Stimulated activated naive CD8-positive, alpha-beta T cell treated with anti-CD3 and anti-CD28 coated beads, Interleukin-15, Interleukin-2, amounts not matched to agents 100 U/mL and 50 U/mL, for 24 hours (primary cell): ENCODE results near the gene CNMD.

ENCODE experiments used
- ATAC-seq: fragments of 150-1000 bp; cut with Tn5 transposase; one replicate; pipeline ENCODE4 v1.10.0; 2021
- DNase-seq: peaks from one replicate; pipeline ENCODE4 v3.0.0; 2021

Gene CNMD

GRCh38 chr13:52739468-52740071 is at the start of gene CNMD:
Gene CNMD, minus strand, starts transcription at chr13:52739820. Its CDS starts 119 bp downstream, at chr13:52739701.
- no peak for DNase-seq
- ATAC-seq = no peak

GRCh38 chr13:52788011-52788410 is 48.4 kb upstream of the CNMD start:
- no peak for ATAC-seq
- no peak for DNase-seq

GRCh38 chr13:52787235-52787634 is 47.6 kb upstream of the CNMD start:
- no peak for DNase-seq
- ATAC-seq = no peak

GRCh38 chr13:52786766-52787165 is 47.1 kb upstream of the CNMD start:
- DNase-seq = no peak
- ATAC-seq = no peak

- no peak for DNase-seq
These were observed 46.1 kb upstream of the CNMD start for GRCh38 chr13:52785739-52786138.

GRCh38 chr13:52784591-52785340 is 45.1 kb upstream of the CNMD start:
- DNase-seq (no peak), ATAC-seq (no peak)

More at GRCh38 chr13:52785739-52786138, 46.1 kb upstream of the CNMD start:
- ATAC-seq = no peak

- DNase-seq (no peak), ATAC-seq (no peak)
These were observed 44.3 kb upstream of the CNMD start for GRCh38 chr13:52783943-52784342.

GRCh38 chr13:52782471-52783448 is 43.1 kb upstream of the CNMD start:
- no peak for DNase-seq
- ATAC-seq = no peak

GRCh38 chr13:52780611-52781010 is 41.0 kb upstream of the CNMD start:
- ATAC-seq = no peak

GRCh38 chr13:52780092-52780491 is 40.5 kb upstream of the CNMD start:
- ATAC-seq (no peak), DNase-seq (no peak)

More at GRCh38 chr13:52780611-52781010, 41.0 kb upstream of the CNMD start:
- no peak for DNase-seq

- DNase-seq = no peak
These were observed 39.5 kb upstream of the CNMD start for GRCh38 chr13:52779103-52779502.

GRCh38 chr13:52776726-52777125 is 37.1 kb upstream of the CNMD start:
- no peak for DNase-seq
- ATAC-seq = no peak

More at GRCh38 chr13:52779103-52779502, 39.5 kb upstream of the CNMD start:
- no peak for ATAC-seq

- DNase-seq (no peak), ATAC-seq (no peak)
These were observed 35.9 kb upstream of the CNMD start for GRCh38 chr13:52775511-52775910.

GRCh38 chr13:52767949-52768516 is 28.4 kb upstream of the CNMD start:
- no peak for ATAC-seq
- DNase-seq = no peak

GRCh38 chr13:52765611-52766390 is 26.2 kb upstream of the CNMD start:
- ATAC-seq = no peak
- DNase-seq = no peak

- ATAC-seq (no peak), DNase-seq (no peak)
These were observed 20.5 kb upstream of the CNMD start for GRCh38 chr13:52760077-52760476.

GRCh38 chr13:52758114-52758513 is 18.5 kb upstream of the CNMD start:
- DNase-seq (no peak), ATAC-seq (no peak)

GRCh38 chr13:52751196-52751595 is 11.6 kb upstream of the CNMD start:
- DNase-seq = no peak
- no peak for ATAC-seq

GRCh38 chr13:52750713-52751112 is 11.1 kb upstream of the CNMD start:
- DNase-seq (no peak), ATAC-seq (no peak)

- no peak for DNase-seq
- no peak for ATAC-seq
These were observed 9.8 kb upstream of the CNMD start for GRCh38 chr13:52749419-52749818.

GRCh38 chr13:52746141-52746540 is 6.5 kb upstream of the CNMD start:
- no peak for ATAC-seq
- no peak for DNase-seq
